NCI-H2196 treated with DMSO at 0.1 percent for 48 hours (cell line): Measurements from ENCODE around the gene PLXNA4.
A peak's percentile ranks its signal among the peaks of the same experiment; 100 is the strongest.

Source experiments
- DNase-seq: peaks from one replicate; lab custom pipeline; 2025; ENCODE audit not compliant: unreplicated experiment; lab: John Stamatoyannopoulos, UW

PLXNA4 gene

DNA sequence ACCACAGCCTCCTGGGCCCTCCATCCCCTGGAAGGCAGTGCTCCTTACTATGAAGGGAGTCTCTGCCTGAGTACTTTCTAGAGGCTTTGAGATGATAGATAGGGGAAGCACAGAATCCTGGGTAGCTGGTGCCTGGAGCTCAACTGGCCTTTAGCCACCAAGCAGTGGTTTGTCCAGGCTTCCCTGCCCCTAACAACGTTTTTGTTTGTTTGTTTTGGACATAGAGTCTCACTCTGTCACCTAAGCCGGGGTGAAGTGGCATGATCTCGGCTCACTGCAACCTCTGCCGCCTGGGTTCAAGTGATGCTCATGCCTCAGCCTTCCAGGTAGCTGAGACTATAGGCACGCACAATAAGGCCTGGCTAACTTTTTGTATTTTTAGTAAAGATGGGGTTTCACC lies 289.4 kb downstream of the PLXNA4 start:
- DNase-seq, result no peak

DNA sequence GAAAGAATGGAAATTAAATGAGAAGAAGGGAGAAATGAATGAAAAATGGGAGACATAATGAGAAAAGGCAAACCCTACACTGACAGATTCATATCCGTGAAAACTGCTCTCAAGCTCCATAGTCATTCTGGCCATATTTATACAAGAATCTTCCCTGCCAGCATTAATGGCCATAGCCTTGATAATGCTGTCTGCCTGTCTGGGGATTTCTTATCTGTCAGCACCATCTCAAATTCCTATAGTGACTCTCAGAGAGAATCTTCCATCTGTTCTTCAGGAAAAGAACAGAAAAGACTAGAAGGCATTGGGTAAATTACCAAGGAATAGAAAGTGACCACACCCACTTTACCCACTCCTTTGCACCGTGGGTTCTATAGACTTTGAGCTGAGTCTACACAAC lies 295.9 kb downstream of the PLXNA4 start:
- no peak for DNase-seq

DNA sequence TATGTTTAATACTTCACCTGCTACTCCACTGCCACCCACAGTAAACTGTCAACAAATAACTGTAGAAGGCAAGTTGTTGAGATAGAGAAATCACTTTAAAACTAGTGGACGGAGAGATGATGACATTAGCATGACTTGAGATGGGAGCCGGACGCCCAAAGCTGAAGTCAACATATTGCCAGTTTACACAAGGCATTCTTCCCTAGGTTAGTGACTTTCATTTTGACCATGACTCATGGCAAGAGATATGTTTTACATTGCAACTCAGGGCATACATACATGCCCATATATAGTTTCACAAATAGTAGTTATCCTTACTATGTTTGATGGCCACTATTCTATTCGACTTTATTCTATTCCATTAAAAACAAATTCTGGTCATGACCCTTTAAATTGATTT lies 296.6 kb downstream of the PLXNA4 start:
- no peak for DNase-seq

DNA sequence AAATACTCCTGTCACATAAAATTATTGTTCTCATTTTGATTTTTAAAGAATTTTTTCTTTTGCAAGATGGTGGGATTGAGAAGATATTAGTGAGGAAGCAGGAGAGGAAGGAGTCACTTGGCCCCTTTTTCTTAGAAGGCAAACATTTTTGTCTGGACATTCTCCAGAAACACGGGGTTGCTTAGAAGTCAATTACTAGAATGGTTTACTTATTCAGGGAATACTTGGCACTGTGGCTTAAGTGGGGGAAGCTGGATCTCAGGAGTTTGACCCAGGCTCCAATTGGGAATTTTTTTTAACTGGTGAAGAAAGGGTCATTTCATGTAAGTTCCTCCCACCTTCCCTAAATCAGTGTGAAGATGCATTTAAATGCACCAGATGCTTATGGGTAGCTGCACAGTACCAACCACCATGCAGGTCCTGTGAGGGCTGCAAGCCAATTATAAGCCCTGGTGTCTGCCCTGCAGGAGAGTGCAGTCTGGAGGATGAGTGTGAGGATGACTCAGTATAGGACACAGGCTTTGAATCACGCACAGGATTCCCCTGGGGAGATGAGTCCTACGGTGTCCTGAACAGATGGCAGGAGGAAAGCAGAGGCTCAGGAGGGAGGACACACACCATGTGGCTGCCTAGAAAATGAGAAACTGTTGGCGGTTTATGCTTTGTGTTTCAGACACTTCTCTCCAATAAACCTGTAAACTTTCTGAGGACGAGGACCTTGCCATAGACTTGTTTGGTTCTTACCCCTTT lies 299.1 kb downstream of the PLXNA4 start:
- no peak for DNase-seq

DNA sequence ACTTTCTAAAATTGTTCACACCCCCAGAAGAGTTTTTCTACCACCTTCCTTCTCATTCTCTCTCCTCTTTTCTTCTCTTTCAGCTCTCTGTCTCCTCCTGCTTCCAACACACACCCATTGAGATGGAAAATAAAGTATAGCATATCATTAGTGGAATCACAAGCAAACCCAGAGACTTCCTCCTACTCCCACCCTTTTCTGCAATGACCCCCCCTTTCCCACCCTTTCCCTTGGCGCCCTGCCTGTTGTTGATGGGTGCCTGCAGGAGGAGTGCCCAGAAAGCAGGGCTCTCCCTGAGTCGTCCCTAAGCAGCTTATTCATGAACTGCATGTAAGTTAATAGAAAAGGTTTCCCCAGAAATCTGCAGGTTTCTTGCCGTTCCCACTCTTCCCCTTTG lies 300.0 kb downstream of the PLXNA4 start:
- peak; percentile 8 for DNase-seq

DNA sequence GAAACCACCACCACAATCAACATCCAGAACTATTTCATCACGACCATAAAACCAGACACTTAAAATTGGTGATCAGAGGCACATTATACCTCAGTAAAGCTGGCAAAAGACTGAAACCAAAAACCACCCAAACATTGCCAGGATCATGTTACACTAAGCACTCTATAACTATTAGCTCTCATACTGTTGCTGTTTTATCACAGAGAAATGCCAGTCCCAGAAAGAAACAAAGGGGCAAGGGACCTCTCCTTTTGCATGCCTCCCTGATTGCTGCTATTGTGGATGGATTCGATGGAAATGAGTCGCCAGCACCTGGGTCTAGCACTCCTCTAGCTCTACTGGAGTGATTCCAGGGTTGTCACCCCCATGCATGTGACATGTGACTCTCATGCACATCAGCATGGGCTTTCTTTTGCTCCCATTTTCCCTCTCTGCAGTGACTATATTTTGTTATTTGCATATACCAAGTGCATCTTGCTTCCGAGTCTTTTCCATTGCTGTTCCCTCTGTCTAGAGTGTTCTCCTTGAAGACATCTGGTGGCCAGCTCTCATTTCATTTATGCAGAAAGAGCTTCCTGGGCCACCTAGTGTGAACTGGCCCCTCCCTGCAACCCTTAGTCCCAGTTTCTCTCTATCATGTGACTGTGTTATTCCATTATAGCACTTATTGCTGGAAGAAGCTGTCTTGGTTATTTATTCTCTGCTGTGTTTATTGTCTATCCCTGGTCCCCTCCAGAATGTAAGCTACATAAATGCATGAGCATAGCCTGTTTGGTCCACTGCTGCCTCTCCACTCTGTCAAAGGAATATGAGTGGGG lies 300.6 kb downstream of the PLXNA4 start:
- peak; percentile 35 for DNase-seq

DNA sequence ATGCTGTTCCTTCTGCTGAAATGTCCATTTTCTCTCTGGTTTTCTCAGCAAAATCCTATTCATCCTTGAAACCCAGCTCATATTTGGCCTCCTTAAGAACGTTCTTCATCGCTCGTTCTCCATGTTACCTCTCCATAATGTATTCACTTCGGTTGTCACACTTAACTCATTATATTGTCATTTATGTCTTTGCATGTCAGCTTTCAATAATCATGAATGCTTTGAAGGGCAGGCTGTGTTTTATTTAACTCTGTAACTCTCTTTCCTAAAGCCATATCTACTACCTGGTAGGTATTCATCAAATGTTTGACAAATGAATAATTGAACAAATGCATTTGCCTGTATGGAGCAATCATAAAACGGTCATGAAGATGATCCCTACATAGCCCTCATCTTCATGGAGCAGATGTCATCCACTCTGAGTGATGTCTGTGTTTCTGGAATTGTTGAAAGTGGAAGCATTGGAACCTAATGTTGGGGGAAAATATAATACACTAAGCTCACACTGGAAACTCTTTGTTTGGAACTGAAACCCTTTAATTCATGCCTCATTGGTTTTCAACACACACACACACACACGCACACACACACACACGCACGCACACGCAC lies 303.4 kb downstream of the PLXNA4 start:
- DNase-seq, result no peak

DNA sequence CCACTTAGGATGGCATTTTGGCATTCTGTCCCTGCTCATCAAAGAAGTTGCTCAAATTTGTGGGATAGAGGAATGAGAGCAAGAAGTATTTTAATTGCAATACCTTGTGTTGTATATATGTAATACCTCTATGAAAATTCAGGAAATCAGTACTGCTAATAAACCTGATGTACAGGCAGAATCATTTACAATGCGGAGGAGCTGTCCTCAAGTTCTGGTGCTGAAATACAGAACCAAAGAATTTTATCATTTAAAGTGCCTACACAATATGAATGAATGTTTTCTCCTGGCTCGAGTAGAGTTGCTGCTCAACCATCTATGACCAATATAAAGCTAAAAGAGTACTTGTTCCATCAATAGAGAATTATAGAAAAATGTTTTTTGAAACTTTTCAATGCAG lies 305.8 kb downstream of the PLXNA4 start:
- DNase-seq, result no peak

DNA sequence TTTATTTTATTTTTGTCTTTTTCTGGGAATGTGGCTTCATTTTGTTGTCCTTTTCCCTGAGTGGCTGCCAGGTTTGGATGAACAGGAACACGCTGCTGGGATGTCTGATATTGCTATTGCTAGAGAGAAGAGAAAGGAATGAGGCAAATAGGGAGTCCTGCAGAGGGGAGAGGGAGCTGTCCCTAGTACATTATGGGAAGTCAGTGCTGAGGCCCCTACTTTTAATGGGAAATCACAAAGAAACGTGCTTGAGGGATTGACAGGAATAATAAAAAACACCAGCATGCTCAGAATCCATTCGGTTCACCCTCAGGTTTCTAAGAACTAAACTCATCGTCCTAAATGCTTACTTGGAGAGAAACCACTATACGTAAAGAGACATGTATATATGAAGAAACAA lies 306.6 kb downstream of the PLXNA4 start:
- no peak for DNase-seq

DNA sequence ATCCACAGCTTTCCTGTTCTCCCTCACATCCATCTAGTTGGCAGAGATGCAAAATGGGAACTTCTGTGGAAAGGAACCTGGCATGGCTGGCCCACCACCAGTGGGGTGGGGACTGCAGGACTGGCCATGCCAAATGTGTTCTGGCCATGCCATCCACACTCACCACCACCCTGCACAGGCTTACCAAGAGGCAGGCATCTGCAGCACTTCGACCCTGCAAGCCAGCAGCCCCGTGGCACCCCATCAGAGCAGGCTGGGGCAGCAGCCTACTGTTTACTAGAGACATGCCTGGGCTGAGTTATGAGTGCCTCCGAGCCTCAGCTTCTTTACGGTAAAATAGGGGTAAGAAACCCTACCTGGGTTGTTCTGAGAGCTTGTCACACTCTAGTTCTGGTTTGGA lies 313.1 kb downstream of the PLXNA4 start:
- DNase-seq, result no peak

DNA sequence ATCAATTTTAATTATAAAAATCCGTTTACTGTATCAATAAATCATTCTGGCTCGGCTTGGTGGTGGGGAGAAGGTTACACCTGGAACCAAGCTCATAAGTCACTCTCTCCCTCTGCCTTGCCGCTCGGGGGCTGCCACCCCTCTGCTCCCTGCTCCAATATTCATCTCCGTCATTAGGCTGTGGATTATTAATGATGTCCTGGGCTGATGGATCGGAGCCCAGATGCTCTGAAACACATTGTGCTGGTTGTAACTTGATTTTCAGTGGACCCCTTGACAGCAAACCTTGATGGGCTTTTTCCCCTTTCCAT lies 314.2 kb downstream of the PLXNA4 start:
- no peak for DNase-seq

DNA sequence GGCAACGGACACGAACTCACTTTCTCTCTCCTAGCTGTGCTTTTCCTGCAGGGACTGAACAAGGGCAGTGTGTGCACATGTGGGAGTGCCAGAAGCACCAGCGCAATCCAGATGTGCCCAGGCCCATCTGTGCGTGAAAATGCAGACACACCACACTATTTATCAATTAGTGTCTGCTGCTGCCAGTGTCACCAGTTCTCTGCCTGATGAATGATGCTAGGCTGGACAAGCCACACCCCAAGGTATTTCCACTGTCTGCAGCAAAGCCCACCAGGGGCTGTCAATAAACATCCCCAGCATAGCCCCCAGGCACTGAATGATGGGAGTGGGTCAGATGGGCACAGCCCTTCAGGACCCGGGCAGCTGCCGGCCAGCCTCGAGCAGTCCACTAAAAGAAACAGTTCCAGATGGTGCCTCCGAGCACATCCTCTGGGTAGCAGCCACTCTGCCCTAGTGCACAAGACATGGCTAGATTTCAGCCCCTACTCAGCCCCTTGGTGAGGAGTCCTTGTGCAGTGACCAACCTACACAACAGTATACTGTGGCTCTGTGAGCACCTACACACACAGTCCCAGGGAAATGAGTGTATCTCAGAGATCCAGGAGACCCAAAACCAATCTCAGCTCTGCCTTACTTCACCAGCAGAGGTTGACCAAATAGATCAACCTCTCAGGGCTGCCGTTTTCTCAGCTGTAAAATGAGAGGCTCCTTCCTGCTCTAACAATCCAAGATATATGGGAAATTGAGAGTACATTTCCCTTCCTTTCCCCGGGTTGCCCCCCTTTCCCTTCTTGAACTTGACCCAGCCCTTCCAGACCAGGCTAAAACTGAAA lies 314.7 kb downstream of the PLXNA4 start:
- no peak for DNase-seq

DNA sequence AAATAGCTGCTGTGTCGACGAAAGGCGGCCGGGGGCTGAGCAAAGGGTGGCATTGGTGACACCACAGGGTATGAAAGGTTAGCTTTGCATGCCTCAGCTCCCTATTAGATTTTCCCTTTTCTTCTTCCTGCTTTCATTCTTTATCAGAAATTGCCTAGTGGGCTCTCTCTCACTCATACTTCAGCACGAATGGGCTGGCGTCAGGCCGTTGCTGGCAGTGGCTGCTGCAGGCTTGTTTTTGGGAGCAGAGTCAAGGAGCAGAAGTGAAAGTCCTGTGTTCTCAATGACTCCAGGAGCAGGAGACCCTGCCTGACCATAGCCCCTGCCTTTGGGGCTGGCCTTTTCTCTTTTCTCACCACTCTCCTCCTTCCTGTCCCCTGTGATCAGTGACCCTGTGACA lies 318.0 kb downstream of the PLXNA4 start:
- no peak for DNase-seq

DNA sequence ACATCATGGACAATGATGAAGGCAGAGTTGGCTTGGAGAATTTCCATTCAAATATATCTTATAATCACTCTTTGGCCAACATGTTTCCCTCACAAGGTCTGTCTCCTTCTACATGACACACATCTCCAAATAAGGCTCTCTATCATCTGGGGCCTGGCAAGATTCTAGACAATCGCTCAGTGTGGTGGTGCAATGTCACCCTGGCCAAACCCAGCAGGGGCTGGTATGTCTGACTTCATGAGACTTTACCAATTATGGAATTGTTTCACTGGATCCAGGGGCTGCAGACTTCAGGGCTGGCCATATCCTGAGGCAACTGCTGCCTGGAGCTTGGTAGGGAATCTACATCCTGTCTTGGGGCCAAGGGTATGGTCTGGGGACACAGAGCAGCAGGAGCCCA lies 319.0 kb downstream of the PLXNA4 start:
- DNase-seq, result no peak

DNA sequence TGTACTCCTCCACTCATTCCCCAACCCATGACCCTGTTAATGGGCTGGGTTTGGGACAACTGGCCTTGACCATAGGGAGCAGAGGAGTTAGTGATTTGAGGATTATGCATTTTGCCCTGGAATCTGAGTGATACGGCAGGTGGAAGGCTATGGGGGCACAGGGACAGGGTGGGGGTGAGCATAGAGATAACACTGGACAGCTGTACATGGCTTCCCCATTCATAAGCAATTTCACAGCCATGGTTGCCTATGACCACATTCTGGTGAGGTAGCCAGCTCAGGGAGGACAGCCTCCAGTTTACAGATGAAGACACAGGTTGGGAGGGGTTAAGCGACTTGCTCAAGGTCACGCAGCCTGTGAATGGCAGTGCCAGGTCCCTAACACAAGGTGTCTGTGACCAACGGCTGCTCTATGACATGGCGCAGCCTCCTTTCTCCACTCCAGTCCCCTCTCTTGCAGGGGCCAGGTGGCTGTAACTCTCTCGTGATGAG lies 319.5 kb downstream of the PLXNA4 start:
- no peak for DNase-seq

DNA sequence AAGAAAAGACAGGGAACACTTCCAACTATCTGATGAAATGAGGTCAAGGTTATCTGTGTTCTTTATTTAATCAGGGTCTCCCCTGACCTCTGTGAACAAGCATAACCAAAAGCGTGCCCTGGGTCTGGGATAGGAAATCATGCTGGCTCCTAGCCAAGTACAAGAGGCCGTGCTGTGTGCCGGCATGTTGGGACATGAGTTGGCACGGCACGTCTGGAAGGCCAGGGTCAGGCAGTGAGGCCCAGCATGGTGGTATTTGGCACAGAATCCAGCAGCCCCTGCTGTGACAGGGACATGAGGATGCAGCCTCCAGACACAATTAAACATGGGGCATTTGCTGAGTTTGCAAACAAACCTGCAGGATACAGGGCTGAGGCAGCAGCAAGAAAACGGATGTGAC lies 320.4 kb downstream of the PLXNA4 start:
- no peak for DNase-seq

DNA sequence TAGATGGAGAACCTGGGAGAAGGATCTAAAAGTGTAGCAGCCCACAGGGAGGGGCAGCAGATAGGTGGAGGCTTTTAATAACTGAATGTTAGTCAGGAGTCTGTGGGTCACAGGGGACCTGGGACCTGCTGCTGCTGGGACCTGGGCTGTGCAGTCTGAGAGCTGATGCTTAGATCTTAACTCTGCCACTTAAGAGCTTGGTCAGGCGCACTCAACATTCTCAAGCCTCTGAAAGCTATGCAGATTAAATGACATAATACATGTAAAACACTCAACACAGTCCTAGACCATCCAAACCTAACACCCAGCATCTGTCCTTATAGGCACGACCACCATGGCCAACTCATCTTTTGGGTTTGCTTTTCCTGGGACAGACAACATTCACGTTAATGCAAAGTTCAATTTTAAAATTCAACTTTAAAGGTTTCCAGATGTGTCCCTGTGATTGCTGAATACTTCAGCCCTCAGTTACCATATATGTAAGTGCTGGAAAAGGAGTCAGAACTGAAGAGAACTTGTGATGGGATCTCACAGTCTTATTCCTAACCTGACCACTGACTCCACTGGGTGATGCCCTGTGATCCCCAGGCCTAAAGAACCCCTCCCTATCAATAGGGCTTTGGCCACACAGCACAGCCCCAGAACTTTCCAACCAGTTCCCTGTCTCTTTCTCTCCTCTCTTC lies 321.0 kb downstream of the PLXNA4 start:
- DNase-seq, result no peak

DNA sequence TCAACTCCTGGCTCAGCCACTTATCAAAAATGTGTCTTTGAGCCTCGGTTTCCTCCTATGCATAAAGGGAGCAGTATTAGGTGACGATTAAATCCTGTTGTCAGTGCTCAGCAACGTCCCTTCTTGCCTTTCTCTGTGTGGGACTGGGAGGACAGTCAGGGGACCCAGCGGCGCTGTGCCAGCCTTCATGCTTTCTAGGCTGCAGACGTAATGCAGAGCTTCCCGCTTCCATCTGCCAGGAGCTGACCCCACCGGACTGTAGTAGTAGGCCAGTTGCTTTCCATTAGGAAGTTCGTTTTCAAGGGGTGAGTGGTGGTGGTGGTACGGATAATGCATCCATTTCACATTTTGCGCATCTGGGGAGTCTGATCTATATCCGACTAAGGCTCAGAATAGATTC lies 321.8 kb downstream of the PLXNA4 start:
- no peak for DNase-seq

DNA sequence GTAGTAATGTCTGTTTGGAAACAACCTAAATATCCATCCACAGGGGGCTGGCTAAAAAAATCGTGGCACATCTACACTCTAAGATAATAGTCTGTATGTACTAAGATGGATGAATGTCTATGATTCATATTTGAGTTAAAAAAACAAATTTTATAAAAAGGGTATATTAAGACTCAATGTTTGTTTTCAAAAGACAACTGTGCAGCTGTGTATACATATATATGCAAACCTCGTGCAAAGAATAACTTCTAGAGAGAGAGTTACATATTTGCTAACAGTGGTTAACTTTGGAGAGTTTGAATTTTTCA lies 323.5 kb downstream of the PLXNA4 start:
- DNase-seq, result no peak

DNA sequence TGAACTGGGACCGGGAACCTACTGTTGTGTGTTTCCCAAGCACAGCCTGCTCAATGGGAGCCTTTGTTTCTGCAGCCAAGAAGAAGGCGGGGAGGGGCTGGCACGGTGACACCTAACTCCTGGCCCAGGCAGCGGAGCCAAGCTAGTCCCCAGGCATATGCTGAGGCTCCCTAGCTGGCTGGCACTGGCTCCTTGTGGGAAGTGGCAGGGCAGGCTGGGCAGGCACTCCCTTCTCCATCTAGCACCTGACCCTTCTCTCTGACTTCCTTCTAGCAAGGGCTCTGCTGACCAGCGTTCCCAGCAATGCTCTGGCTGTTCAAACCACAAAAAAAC lies 325.0 kb downstream of the PLXNA4 start:
- DNase-seq, result peak; percentile 84
